ENCODE measurements around the gene CLCN6.

CLCN6 gene

GRCh38 chr1:11831945-11832725, 26.1 kb downstream of the CLCN6 start:
- DNase-seq (ENCODE audit: low spot score) = no peak

- DNase-seq (ENCODE audit: low spot score) = no peak
Observed at GRCh38 chr1:11833497-11833896, 27.5 kb downstream of the CLCN6 start.

- DNase-seq (ENCODE audit: low spot score) = no peak
Observed at GRCh38 chr1:11833900-11834299, 27.9 kb downstream of the CLCN6 start.

- DNase-seq (ENCODE audit: low spot score) = no peak
Observed at GRCh38 chr1:11835441-11836225, 29.6 kb downstream of the CLCN6 start.

GRCh38 chr1:11836955-11837766, 31.2 kb downstream of the CLCN6 start:
- DNase-seq (ENCODE audit: low spot score) = no peak

- no peak for DNase-seq (ENCODE audit: low spot score)
Observed at GRCh38 chr1:11837767-11838348, 31.9 kb downstream of the CLCN6 start.

- peak; percentile 91 for DNase-seq (ENCODE audit: low spot score)
Observed at GRCh38 chr1:11838349-11839272, 32.6 kb downstream of the CLCN6 start.

GRCh38 chr1:11839727-11840705, 34.0 kb downstream of the CLCN6 start:
- no peak for DNase-seq (ENCODE audit: low spot score)

GRCh38 chr1:11841245-11842153, 35.5 kb downstream of the CLCN6 start:
- DNase-seq (ENCODE audit: low spot score) = no peak

- DNase-seq (ENCODE audit: low spot score) = no peak
Observed at GRCh38 chr1:11842154-11843041, 36.4 kb downstream of the CLCN6 start.

GRCh38 chr1:11845641-11846335, 39.8 kb downstream of the CLCN6 start:
- DNase-seq (ENCODE audit: low spot score) = peak; percentile 39

GRCh38 chr1:11847667-11848372, 41.8 kb downstream of the CLCN6 start, which contains the start of gene NPPA:
Gene NPPA, minus strand, starts transcription at chr1:11847783. Its CDS starts 99 bp downstream, at chr1:11847684.
- DNase-seq (ENCODE audit: low spot score) = no peak

- DNase-seq (ENCODE audit: low spot score) = peak; percentile 39
Observed at GRCh38 chr1:11848373-11848700, 42.3 kb downstream of the CLCN6 start.

GRCh38 chr1:11850156-11850555, 44.2 kb downstream of the CLCN6 start:
- no peak for DNase-seq (ENCODE audit: low spot score)

- no peak for DNase-seq (ENCODE audit: low spot score)
Observed at GRCh38 chr1:11851180-11851579, 45.2 kb downstream of the CLCN6 start.

GRCh38 chr1:11854519-11854918, 48.5 kb downstream of the CLCN6 start:
- DNase-seq (ENCODE audit: low spot score) = no peak
